ENCODE data around the gene NXPH4. TPM values are rescaled to one million over a fixed set of nuclear protein-coding genes. Genes with fewer than 3 reads are reported as not detected.

The NXPH4 gene
- under 1 TPM; 0.80 to 0.94 TPM for total RNA-seq
- polyA plus RNA-seq, result under 1 TPM; 0.15 to 0.16 TPM
- long read RNA-seq, donor 1, partial matches to known transcripts, result 0 of 3 reads
- long read RNA-seq, donor 1, other reads (novel, unspliced or antisense), result 0 of 3 reads
- long read RNA-seq, donor 2, partial matches to known transcripts, result 0 of 1 reads
- long read RNA-seq, donor 2, other reads (novel, unspliced or antisense), result 0 of 1 reads
- long read RNA-seq, donor 3, result 0 reads
- long read RNA-seq, donor 4, result 0 reads
- long read RNA-seq, donor 5, partial matches to known transcripts, result 0 of 2 reads
- long read RNA-seq, donor 5, other reads (novel, unspliced or antisense), result 0 of 2 reads

GRCh38 chr12:57216014-57216911 is at the start of gene NXPH4:
Gene NXPH4 (plus strand): TSS chr12:57216794. CDS start chr12:57216970, 176 bp downstream.
- H3K4me3 ChIP-seq, result no peak within 1 kb of the TSS
- no peak for ATAC-seq (ENCODE audit: insufficient read depth, low FRiP score)
- H3K36me3 ChIP-seq (ENCODE audit: control insufficient read depth in 4 of 4, insufficient read depth in 4 of 4, low read length in 4 of 4), result peaks cover 0 to 11% (median 4%) of the 10 kb centered on the region in 4 donors
- peak in 1 of 3 donors; percentile 38 for DNase-seq
- 1 to 4% methylated on average over 54 to 102 of the region's 102 CpGs for WGBS, 2 donors
- TF ChIP-seq CTCF (IDR thresholded peaks at IDR 0.05; ENCODE audit: control extremely low read depth, extremely low read depth), result no peak
- no peak within 1 kb of the TSS for H3K9ac ChIP-seq (ENCODE audit: insufficient read depth in 1 of 2, low read length in 2 of 2)
- H3K9me3 ChIP-seq (ENCODE audit: control insufficient read depth in 4 of 4, insufficient read depth in 3 of 4, low read length in 3 of 4), result no peaks in the 10 kb centered on the region
- H3K4me1 ChIP-seq (ENCODE audit: control insufficient read depth in 5 of 5, insufficient read depth in 5 of 5, low read length in 5 of 5), result peaks cover 0 to 36% (median 12%) of the 10 kb centered on the region in 5 donors
- no peak within 1 kb of the TSS for H3K27ac ChIP-seq (ENCODE audit: low read depth in 1 of 2, low read length in 1 of 2)
- H3K27me3 ChIP-seq (ENCODE audit: control insufficient read depth in 3 of 3, insufficient read depth in 3 of 3, low read length in 2 of 3), result peaks cover 2 to 55% (median 39%) of the 10 kb centered on the region in 3 donors

- Histone ChIP-seq H3K36me3 (ENCODE audit: control insufficient read depth in 4 of 4, insufficient read depth in 4 of 4, low read length in 4 of 4) (peaks cover 13 to 62% (median 48%) of the 10 kb centered on the region in 4 donors), H3K27me3 (ENCODE audit: control insufficient read depth in 3 of 3, insufficient read depth in 3 of 3, low read length in 2 of 3) (no peaks in the 10 kb centered on the region), H3K4me3 (no peak overlapping the region), H3K4me1 (ENCODE audit: control insufficient read depth in 5 of 5, insufficient read depth in 5 of 5, low read length in 5 of 5) (peaks cover 0 to 7% (median 0%) of the 10 kb centered on the region in 5 donors), H3K27ac (ENCODE audit: low read depth in 1 of 2, low read length in 1 of 2) (no peak overlapping the region), H3K9ac (ENCODE audit: insufficient read depth in 1 of 2, low read length in 2 of 2) (no peak overlapping the region), H3K9me3 (ENCODE audit: control insufficient read depth in 4 of 4, insufficient read depth in 3 of 4, low read length in 3 of 4) (no peaks in the 10 kb centered on the region)
- WGBS, 2 donors, result 61 to 63% methylated on average over 10 of the region's 10 CpGs
- no peak for DNase-seq
- no peak for TF ChIP-seq CTCF (IDR thresholded peaks at IDR 0.05; ENCODE audit: control extremely low read depth, extremely low read depth)
- no peak for ATAC-seq (ENCODE audit: insufficient read depth, low FRiP score)
Observed at GRCh38 chr12:57166971-57167371, 49.6 kb upstream of the NXPH4 start.

GRCh38 chr12:57168058-57168457 is 48.5 kb upstream of the NXPH4 start:
- H3K9me3 ChIP-seq (ENCODE audit: control insufficient read depth in 4 of 4, insufficient read depth in 3 of 4, low read length in 3 of 4), result no peaks in the 10 kb centered on the region
- H3K27me3 ChIP-seq (ENCODE audit: control insufficient read depth in 3 of 3, insufficient read depth in 3 of 3, low read length in 2 of 3), result no peaks in the 10 kb centered on the region
- H3K4me3 ChIP-seq, result no peak overlapping the region
- H3K4me1 ChIP-seq (ENCODE audit: control insufficient read depth in 5 of 5, insufficient read depth in 5 of 5, low read length in 5 of 5), result peaks cover 0 to 7% (median 0%) of the 10 kb centered on the region in 5 donors
- TF ChIP-seq CTCF (IDR thresholded peaks at IDR 0.05; ENCODE audit: control extremely low read depth, extremely low read depth), result no peak
- no peak for ATAC-seq (ENCODE audit: insufficient read depth, low FRiP score)
- H3K36me3 ChIP-seq (ENCODE audit: control insufficient read depth in 4 of 4, insufficient read depth in 4 of 4, low read length in 4 of 4), result peaks cover 12 to 62% (median 46%) of the 10 kb centered on the region in 4 donors
- WGBS, 2 donors, result 80 to 89% methylated on average over 10 of the region's 10 CpGs
- no peak overlapping the region for H3K27ac ChIP-seq (ENCODE audit: low read depth in 1 of 2, low read length in 1 of 2)
- H3K9ac ChIP-seq (ENCODE audit: insufficient read depth in 1 of 2, low read length in 2 of 2), result no peak overlapping the region
- no peak for DNase-seq
